Subcutaneous abdominal adipose tissue (tissue), 5 donors: ENCODE results near the gene SEC24C.
A peak's percentile ranks its signal among the peaks of the same experiment; 100 is the strongest.
"Not testable (repeated sequence)": the region's sequence is repeated elsewhere in the genome, so short reads cannot be mapped to it uniquely, and the experiment has no call there.

ENCODE experiments used
- H3K27ac ChIP-seq: one replicate; pipeline ENCODE4 v1.7.0; 2013; ENCODE audit warnings: low read depth, mild to moderate bottlenecking, inconsistent platforms, low read length, moderate library complexity
- H3K27me3 ChIP-seq, 5 donors: one replicate each; pipeline ENCODE4 v1.7.0; 2013; ENCODE audit warnings: low read length in 5 of 5, inconsistent platforms in 1 of 5; ENCODE audit not compliant: control insufficient read depth in 5 of 5, insufficient read depth in 4 of 5
- H3K36me3 ChIP-seq, 5 donors: one replicate each; pipeline ENCODE4 v1.7.0; 2013; ENCODE audit warnings: low read length in 5 of 5; ENCODE audit not compliant: control insufficient read depth in 5 of 5, insufficient read depth in 5 of 5
- H3K4me1 ChIP-seq, 5 donors: one replicate each; pipeline ENCODE4 v1.7.0; 2013; ENCODE audit warnings: low read length in 5 of 5, mild to moderate bottlenecking in 3 of 5, moderate library complexity in 1 of 5; ENCODE audit not compliant: control insufficient read depth in 5 of 5, insufficient read depth in 5 of 5
- H3K4me3 ChIP-seq, 5 donors: one replicate each; pipeline ENCODE4 v1.7.0; 2013; ENCODE audit warnings: low read length in 5 of 5, low read depth in 1 of 5
- H3K9ac ChIP-seq, 5 donors: one replicate each; pipeline ENCODE4 v1.7.0; 2013; ENCODE audit warnings: low read length in 5 of 5, mild to moderate bottlenecking in 4 of 5, moderate library complexity in 3 of 5
- H3K9me3 ChIP-seq, 5 donors: one replicate each; pipeline ENCODE4 v1.7.0; 2013; ENCODE audit warnings: low read length in 5 of 5; ENCODE audit not compliant: control insufficient read depth in 5 of 5
- donor health status: healthy.
- donor health status: healthy.
- donor health status: healthy.
- donor health status: healthy.
- donor health status: healthy.

Gene SEC24C

GRCh38 chr10:73731588-73732375 lies 12.4 kb upstream of the SEC24C start:
- no peaks in the 10 kb centered on the region for H3K27me3 ChIP-seq
- peak overlapping the region in 1 of 5 donors; percentile 4 for H3K4me3 ChIP-seq
- peak overlapping the region; percentile 94 for H3K27ac ChIP-seq
- H3K9me3 ChIP-seq: no peaks in the 10 kb centered on the region
- peaks cover 0 to 37% (median 14%) of the 10 kb centered on the region in 5 donors for H3K36me3 ChIP-seq
- H3K9ac ChIP-seq: peak overlapping the region in 3 of 5 donors; percentile 30 to 93 (median 80)
- H3K4me1 ChIP-seq: peaks cover 0 to 29% (median 22%) of the 10 kb centered on the region in 5 donors

GRCh38 chr10:73732426-73732825 lies 11.7 kb upstream of the SEC24C start:
- Histone ChIP-seq H3K27me3 (no peaks in the 10 kb centered on the region), H3K9me3 (no peaks in the 10 kb centered on the region), H3K27ac (no peak overlapping the region), H3K4me1 (peaks cover 0 to 29% (median 22%) of the 10 kb centered on the region in 5 donors), H3K9ac (no peak overlapping the region), H3K36me3 (peaks cover 0 to 34% (median 13%) of the 10 kb centered on the region in 5 donors), H3K4me3 (no peak overlapping the region)

- Histone ChIP-seq H3K9me3 (no peaks in the 10 kb centered on the region), H3K27ac (no peak overlapping the region), H3K27me3 (no peaks in the 10 kb centered on the region), H3K4me3 (no peak overlapping the region), H3K36me3 (peaks cover 0 to 35% (median 15%) of the 10 kb centered on the region in 5 donors), H3K9ac (no peak overlapping the region), H3K4me1 (peaks cover 0 to 29% (median 22%) of the 10 kb centered on the region in 5 donors)
Observed at GRCh38 chr10:73732931-73733623, 11.1 kb upstream of the SEC24C start.

- Histone ChIP-seq H3K4me1 (peaks cover 0 to 29% (median 22%) of the 10 kb centered on the region in 5 donors), H3K36me3 (peaks cover 0 to 35% (median 15%) of the 10 kb centered on the region in 5 donors), H3K4me3 (no peak overlapping the region), H3K9me3 (no peaks in the 10 kb centered on the region), H3K27me3 (no peaks in the 10 kb centered on the region), H3K9ac (no peak overlapping the region), H3K27ac (no peak overlapping the region)
Observed at GRCh38 chr10:73734028-73734720, 10.0 kb upstream of the SEC24C start.

- Histone ChIP-seq H3K4me3 (no peak overlapping the region), H3K27me3 (no peaks in the 10 kb centered on the region), H3K9ac (no peak overlapping the region), H3K27ac (no peak overlapping the region), H3K4me1 (peaks cover 0 to 28% (median 19%) of the 10 kb centered on the region in 5 donors), H3K36me3 (peaks cover 0 to 35% (median 15%) of the 10 kb centered on the region in 5 donors), H3K9me3 (no peaks in the 10 kb centered on the region)
Observed at GRCh38 chr10:73734796-73735305, 9.3 kb upstream of the SEC24C start.

GRCh38 chr10:73740501-73741254 lies 3.5 kb upstream of the SEC24C start:
- H3K9ac ChIP-seq, H3K4me3 ChIP-seq, H3K27me3 ChIP-seq, H3K27ac ChIP-seq, H3K36me3 ChIP-seq, H3K9me3 ChIP-seq: not testable (repeated sequence)
- peaks cover 3 to 28% (median 24%) of the 10 kb centered on the region in 5 donors for H3K4me1 ChIP-seq

- H3K36me3 ChIP-seq: peaks cover 0 to 11% (median 9%) of the 10 kb centered on the region in 5 donors
- H3K9me3 ChIP-seq: no peaks in the 10 kb centered on the region
- H3K9ac ChIP-seq: no peak overlapping the region
- H3K4me3 ChIP-seq: no peak overlapping the region
- H3K4me1 ChIP-seq: peaks cover 3 to 34% (median 27%) of the 10 kb centered on the region in 5 donors
- no peak overlapping the region for H3K27ac ChIP-seq
- H3K27me3 ChIP-seq: no peaks in the 10 kb centered on the region
Observed at GRCh38 chr10:73742454-73742734, 1.8 kb upstream of the SEC24C start.

GRCh38 chr10:73743327-73743904 lies 756 bp upstream of the SEC24C start:
- no peaks in the 10 kb centered on the region for H3K9me3 ChIP-seq
- peak overlapping the region; percentile 84 to 100 (median 98) for H3K4me3 ChIP-seq
- peak overlapping the region; percentile 85 to 99 (median 91) for H3K9ac ChIP-seq
- no peaks in the 10 kb centered on the region for H3K27me3 ChIP-seq
- peaks cover 3 to 34% (median 27%) of the 10 kb centered on the region in 5 donors for H3K4me1 ChIP-seq
- H3K27ac ChIP-seq: peak overlapping the region; percentile 98
- H3K36me3 ChIP-seq: peaks cover 0 to 11% (median 8%) of the 10 kb centered on the region in 5 donors

GRCh38 chr10:73744664-73744975 lies 448 bp downstream of the SEC24C start:
- no peaks in the 10 kb centered on the region for H3K9me3 ChIP-seq
- peaks cover 5 to 39% (median 30%) of the 10 kb centered on the region in 5 donors for H3K4me1 ChIP-seq
- H3K27ac ChIP-seq: peak overlapping the region; percentile 98
- H3K27me3 ChIP-seq: no peaks in the 10 kb centered on the region
- peak overlapping the region; percentile 85 to 99 (median 91) for H3K9ac ChIP-seq
- peaks cover 4 to 18% (median 15%) of the 10 kb centered on the region in 5 donors for H3K36me3 ChIP-seq
- H3K4me3 ChIP-seq: peak overlapping the region; percentile 84 to 100 (median 98)
